Measurements from ENCODE around the gene TCOF1.

- no peak for TF ChIP-seq CTCF (IDR thresholded peaks at IDR 0.05)
- TF ChIP-seq EP300 (IDR thresholded peaks at IDR 0.05): no peak
These were observed 74.1 kb downstream of the TCOF1 start for GRCh38 chr5:150431574-150431973.

Measured in tibial nerve (tissue), 4 donors.